22Rv1 (cell line): Measurements from ENCODE around the gene MGME1.

Experiments
- CTCF ChIP-seq: fragments of 450-650 bp; IDR thresholded peaks from 2 replicates; pipeline ENCODE4 v1.5.1; 2017; ENCODE audit warnings: mild to moderate bottlenecking
- ZFX ChIP-seq: fragments of 450-650 bp; IDR thresholded peaks from 2 replicates; pipeline ENCODE4 v1.6.1; 2017; ENCODE audit warnings: antibody characterized with exemption, borderline replicate concordance

GRCh38 chr20:17969884-17970409 lies 1.1 kb downstream of the MGME1 start:
- no peak for TF ChIP-seq CTCF
- no peak for TF ChIP-seq ZFX
